GM12892 (cell line): Measurements from ENCODE around the gene C21orf91.

ENCODE experiments used
- POLR2A ChIP-seq: IDR thresholded peaks from 2 replicates; pipeline ENCODE4 v1.6.1; 2011; ENCODE audit warnings: low read depth, low read length, control low read depth
- POLR2AphosphoS5 ChIP-seq: IDR thresholded peaks from 2 replicates; pipeline ENCODE4 v1.6.1; 2011; ENCODE audit warnings: low read depth, low read length, control low read depth
- TAF1 ChIP-seq: IDR thresholded peaks from 2 replicates; pipeline ENCODE4 v1.6.1; 2011; ENCODE audit warnings: low read depth, mild to moderate bottlenecking, control low read depth, low read length, borderline replicate concordance

DNA sequence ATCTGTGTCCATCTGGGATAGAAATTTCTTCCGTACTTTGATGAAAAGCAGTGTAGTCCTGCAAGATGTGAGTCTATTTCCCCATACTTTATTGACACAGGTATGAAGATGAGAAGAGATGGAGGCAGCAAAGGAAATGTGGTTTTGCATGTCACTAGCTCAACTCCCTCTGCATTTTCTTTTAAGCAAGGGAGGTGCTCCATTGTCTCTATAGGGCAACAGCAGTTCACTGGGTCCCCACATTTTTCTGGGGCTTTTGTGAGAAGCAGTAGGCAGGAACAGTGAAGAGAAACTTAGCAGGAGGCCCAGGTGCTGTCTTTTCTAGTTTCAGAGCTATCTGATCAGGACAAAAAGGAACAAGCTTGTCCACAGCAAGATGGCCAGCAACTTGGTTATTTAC, 37.1 kb downstream of the C21orf91 start:
- TF ChIP-seq POLR2AphosphoS5 (no peak), POLR2A (no peak), TAF1 (no peak)
